Neural progenitor cell (in vitro differentiated cells): ENCODE measurements around the gene ARHGEF35.
"Not testable (repeated sequence)": the region's sequence is repeated elsewhere in the genome, so short reads cannot be mapped to it uniquely, and the experiment has no call there.

Experiments used
- EZH2phosphoT487 ChIP-seq: fragments of 200-600 bp; sonication (generic); IDR thresholded peaks from 2 replicates; pipeline ENCODE4 v1.6.1; 2017; ENCODE audit warnings: antibody characterized with exemption
- TF ChIP-seq, protein P1 (sequence below): fragments of 200-600 bp; sonication (generic); IDR thresholded peaks from 2 replicates; pipeline ENCODE4 v1.5.1; 2017; ENCODE audit warnings: antibody characterized with exemption, mild to moderate bottlenecking

- TF ChIP-seq, protein P1, sequence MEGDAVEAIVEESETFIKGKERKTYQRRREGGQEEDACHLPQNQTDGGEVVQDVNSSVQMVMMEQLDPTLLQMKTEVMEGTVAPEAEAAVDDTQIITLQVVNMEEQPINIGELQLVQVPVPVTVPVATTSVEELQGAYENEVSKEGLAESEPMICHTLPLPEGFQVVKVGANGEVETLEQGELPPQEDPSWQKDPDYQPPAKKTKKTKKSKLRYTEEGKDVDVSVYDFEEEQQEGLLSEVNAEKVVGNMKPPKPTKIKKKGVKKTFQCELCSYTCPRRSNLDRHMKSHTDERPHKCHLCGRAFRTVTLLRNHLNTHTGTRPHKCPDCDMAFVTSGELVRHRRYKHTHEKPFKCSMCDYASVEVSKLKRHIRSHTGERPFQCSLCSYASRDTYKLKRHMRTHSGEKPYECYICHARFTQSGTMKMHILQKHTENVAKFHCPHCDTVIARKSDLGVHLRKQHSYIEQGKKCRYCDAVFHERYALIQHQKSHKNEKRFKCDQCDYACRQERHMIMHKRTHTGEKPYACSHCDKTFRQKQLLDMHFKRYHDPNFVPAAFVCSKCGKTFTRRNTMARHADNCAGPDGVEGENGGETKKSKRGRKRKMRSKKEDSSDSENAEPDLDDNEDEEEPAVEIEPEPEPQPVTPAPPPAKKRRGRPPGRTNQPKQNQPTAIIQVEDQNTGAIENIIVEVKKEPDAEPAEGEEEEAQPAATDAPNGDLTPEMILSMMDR = not testable (repeated sequence)
- not testable (repeated sequence) for TF ChIP-seq EZH2phosphoT487
These were observed 22.9 kb upstream of the ARHGEF35 start for GRCh38 chr7:144218581-144218980.
